Thyroid gland (tissue), 4 donors: ENCODE results near the gene PMFBP1. TPM values are rescaled to one million over a fixed set of nuclear protein-coding genes. Genes with fewer than 3 reads are reported as not detected.

Experiments used
- DNase-seq, 2 donors: peaks; one replicate each; pipeline ENCODE4 v3.0.0-alpha.2; 2019
- H3K27ac ChIP-seq, 3 donors: fragments of 200-600 bp; sonication (generic); 1 replicate in 2 of 3; 2 replicates in 1 of 3; pipeline ENCODE4 v1.5.1; 2016 to 2019; ENCODE audit warnings: mild to moderate bottlenecking in 1 of 3, moderate library complexity in 1 of 3
- H3K27me3 ChIP-seq: fragments of 200-600 bp; sonication (generic); one replicate; pipeline ENCODE4 v1.5.1; 2019
- H3K36me3 ChIP-seq, 2 donors: fragments of 200-600 bp; sonication (generic); one replicate each; pipeline ENCODE4 v1.5.1; 2016 to 2019
- H3K4me1 ChIP-seq, 2 donors: fragments of 200-600 bp; sonication (generic); one replicate each; pipeline ENCODE4 v1.5.1; 2017 to 2019
- H3K4me3 ChIP-seq, 3 donors: fragments of 200-600 bp; sonication (generic); replicated peaks in 1 of 3; 1 replicate in 2 of 3; 2 replicates in 1 of 3; pipeline ENCODE4 v1.5.1; 2016; ENCODE audit warnings: mild to moderate bottlenecking in 1 of 3
- H3K9me3 ChIP-seq: fragments of 200-600 bp; sonication (generic); one replicate; pipeline ENCODE4 v1.5.1; 2017
- POLR2A ChIP-seq, 2 donors: fragments of 450-650 bp; IDR thresholded peaks; one replicate each; pipeline ENCODE4 v1.6.1; 2017; ENCODE audit warnings: antibody characterized with exemption in 2 of 2, mild to moderate bottlenecking in 2 of 2, moderate library complexity in 1 of 2
- WGBS, 2 donors: methylation state at CpG; one replicate each; pipeline ENCODE4 v1.1.5; 2017; 5-methylcytosine and 5-hydroxymethylcytosine counted together
- intact Hi-C: fragments of 100-400 bp; cut with DNase I; formaldehyde crosslinking; loops from one replicate; pipeline ENCODE4 v1.15.1; 2023
- total RNA-seq, 4 donors: library from RNA; depleted of rRNA; stranded (reverse); fragments of >200 nt; gene quantifications; one replicate each; pipeline ENCODE4 v1.2.3, GENCODE V29; 2016
- TF ChIP-seq, protein P1 (sequence below), 6 experiments: fragments of 200-600 bp in 3 of 6; fragments of 450-650 bp in 3 of 6; sonication (generic) in 3 of 6; IDR thresholded peaks; one replicate each; pipeline ENCODE4 v1.5.1; 2016 to 2019; ENCODE audit warnings: antibody characterized with exemption in 6 of 6, mild to moderate bottlenecking in 2 of 6, inconsistent platforms in 1 of 6, moderate library complexity in 1 of 6

PMFBP1 gene
- total RNA-seq, 4 donors from 2014 or later = 0.54 to 0.88 (median 0.67) TPM; not detected in 1

DNA sequence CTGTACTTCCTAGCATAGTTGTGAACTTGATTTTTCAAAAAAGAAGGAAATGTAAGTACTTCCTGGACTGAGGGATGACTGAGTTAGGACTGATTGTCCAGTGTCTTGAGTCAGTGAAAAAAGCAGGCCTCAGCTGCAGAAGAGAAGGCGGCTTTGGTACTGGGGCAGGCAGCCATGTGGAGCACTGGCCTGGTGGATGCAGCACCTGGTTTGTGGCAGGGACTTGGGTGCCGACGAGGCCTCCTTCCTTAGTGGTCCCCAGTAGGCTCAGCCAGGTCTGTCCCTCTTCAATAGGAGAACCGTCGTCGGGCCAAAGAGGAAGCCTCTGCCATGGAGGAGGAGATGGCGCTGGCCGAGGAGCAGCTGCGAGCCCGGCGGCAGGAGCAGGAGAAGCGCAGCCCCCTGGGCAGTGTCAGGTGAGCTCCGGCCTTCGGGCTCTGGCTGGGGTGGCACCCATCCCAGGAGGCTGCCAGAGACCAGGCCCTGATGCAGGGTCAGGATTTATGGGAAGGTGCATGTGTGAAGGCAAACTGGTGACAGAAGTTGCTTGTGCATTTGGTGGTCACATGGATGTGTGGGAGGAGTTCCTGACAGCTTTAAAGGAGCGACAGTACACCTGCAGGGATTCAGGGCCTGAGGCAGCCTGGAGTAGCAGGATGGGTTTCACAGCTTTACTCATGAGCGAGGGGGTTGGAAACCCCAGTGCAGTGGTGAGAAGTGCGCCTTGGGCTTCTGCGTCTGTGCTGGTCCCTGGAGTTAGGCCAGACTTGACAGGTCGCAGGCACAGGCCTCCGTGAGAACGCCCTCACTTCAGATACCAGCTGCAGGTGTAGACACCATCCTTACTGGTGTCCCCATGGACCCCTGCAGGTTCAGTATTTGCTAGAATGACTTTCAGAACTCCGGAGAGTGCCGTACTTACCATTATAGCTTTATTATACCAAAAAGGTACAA, 61.0 kb downstream of the PMFBP1 start:
- no peak for TF ChIP-seq POLR2A (IDR thresholded peaks at IDR 0.05)
- TF ChIP-seq, protein P1, sequence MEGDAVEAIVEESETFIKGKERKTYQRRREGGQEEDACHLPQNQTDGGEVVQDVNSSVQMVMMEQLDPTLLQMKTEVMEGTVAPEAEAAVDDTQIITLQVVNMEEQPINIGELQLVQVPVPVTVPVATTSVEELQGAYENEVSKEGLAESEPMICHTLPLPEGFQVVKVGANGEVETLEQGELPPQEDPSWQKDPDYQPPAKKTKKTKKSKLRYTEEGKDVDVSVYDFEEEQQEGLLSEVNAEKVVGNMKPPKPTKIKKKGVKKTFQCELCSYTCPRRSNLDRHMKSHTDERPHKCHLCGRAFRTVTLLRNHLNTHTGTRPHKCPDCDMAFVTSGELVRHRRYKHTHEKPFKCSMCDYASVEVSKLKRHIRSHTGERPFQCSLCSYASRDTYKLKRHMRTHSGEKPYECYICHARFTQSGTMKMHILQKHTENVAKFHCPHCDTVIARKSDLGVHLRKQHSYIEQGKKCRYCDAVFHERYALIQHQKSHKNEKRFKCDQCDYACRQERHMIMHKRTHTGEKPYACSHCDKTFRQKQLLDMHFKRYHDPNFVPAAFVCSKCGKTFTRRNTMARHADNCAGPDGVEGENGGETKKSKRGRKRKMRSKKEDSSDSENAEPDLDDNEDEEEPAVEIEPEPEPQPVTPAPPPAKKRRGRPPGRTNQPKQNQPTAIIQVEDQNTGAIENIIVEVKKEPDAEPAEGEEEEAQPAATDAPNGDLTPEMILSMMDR (IDR thresholded peaks at IDR 0.05) = no peak
- intact Hi-C loops = no loop called here
- no peak for DNase-seq

DNA sequence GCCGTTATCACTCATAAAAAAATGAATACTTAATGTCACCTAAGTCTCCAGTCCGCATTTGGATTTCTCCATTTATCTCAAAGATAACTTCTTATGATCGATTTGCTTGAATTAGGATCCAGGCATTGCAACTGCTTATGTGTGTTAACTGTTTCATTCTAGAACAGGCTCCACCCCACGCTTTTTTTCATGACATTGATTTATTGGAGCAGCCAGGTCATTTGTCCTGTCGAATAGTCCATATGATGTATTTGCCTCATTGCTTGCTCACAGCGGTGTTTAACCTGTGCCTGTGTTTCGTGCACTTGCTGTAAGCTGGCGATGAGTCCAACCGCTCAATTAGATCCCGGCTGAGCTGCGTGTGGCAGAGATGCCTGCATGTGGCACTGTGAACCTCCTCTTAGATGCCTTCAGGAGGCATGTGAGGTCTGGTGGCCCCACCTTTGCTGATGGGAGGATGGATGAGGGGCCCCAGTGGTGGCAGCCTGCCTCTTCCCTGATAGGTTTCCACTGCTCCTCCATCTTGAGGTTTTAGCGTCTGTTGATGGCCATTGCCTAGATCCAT, 61.9 kb downstream of the PMFBP1 start:
- peaks cover 74 to 79% of the 10 kb centered on the region in 2 donors for H3K36me3 ChIP-seq
- no peaks in the 10 kb centered on the region for H3K27me3 ChIP-seq
- no peaks in the 10 kb centered on the region for H3K4me1 ChIP-seq
- intact Hi-C loops = no loop called here
- H3K27ac ChIP-seq = no peak overlapping the region
- H3K9me3 ChIP-seq = no peaks in the 10 kb centered on the region
- no peak for TF ChIP-seq POLR2A (IDR thresholded peaks at IDR 0.05)
- TF ChIP-seq, protein P1 (IDR thresholded peaks at IDR 0.05) = no peak
- H3K4me3 ChIP-seq = no peak overlapping the region
- no peak for DNase-seq
- WGBS, 2 donors = 92 to 96% methylated on average over 12 of the region's 12 CpGs

More for the DNA sequence above, 61.0 kb downstream of the PMFBP1 start:
- no peak overlapping the region for H3K4me3 ChIP-seq
- peaks cover 66 to 70% of the 10 kb centered on the region in 2 donors for H3K36me3 ChIP-seq
- no peak overlapping the region for H3K27ac ChIP-seq
- H3K4me1 ChIP-seq = no peaks in the 10 kb centered on the region
- H3K27me3 ChIP-seq = no peaks in the 10 kb centered on the region
- no peaks in the 10 kb centered on the region for H3K9me3 ChIP-seq
- 96 to 98% methylated on average over 23 of the region's 23 CpGs for WGBS, 2 donors

DNA sequence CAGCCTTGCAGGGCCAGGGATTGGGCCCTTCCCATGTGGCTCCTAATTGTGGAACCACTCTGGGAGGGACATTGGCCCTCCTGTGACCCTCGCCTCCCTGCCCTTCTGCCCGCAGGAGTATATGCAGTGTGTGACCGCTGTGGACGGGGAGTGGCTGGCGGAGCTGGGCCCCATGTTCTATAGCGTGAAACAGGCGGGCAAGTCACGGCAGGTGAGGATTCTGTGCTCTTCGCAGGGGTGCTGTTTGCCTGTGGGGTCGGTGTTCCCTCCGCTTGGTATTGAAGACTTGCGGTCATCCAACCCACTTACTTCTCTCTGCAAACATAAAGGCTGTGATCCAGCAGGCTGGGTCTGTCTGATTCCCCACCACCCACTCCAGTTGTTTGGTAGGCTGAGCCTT, 62.7 kb downstream of the PMFBP1 start:
- Histone ChIP-seq H3K27me3 (no peaks in the 10 kb centered on the region), H3K36me3 (peaks cover 82 to 86% of the 10 kb centered on the region in 2 donors), H3K27ac (no peak overlapping the region), H3K9me3 (no peaks in the 10 kb centered on the region), H3K4me3 (no peak overlapping the region), H3K4me1 (no peaks in the 10 kb centered on the region)
- intact Hi-C loops = no loop called here
- DNase-seq = no peak
- 96% methylated on average over 12 of the region's 12 CpGs for WGBS, 2 donors
- no peak for TF ChIP-seq POLR2A (IDR thresholded peaks at IDR 0.05)
- TF ChIP-seq, protein P1 (IDR thresholded peaks at IDR 0.05) = no peak

DNA sequence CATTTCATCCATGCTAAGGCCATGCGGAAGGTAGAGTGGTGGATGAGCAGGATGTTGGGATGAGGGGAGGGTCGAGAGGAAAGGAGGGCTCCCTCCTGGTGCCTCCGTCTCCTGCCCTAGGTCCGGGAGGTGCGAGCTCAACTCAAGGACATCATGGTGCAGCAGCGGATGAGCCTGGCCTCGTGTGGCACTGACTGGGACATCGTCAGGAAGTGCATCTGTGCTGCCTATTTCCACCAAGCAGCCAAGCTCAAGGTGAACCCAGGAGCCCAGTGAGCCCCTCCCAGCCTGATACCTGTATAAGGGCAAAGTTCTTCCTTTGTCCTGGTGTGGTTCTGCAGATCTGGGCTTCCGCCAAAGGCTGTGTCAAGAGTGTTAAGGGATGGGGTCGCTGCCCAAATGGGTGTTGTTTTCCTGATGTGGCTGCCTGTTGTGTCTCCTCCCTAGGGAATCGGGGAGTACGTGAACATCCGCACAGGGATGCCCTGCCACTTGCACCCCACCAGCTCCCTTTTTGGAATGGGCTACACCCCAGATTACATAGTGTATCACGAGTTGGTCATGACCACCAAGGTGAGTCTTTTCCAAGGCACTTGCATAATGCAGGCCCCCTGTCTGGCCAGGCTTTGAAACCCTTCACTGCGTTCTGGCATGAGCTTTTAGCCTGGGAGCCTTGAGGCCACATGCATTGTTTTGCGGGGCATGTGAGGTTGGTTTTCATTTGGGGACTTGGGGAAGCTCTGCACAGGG, 63.4 kb downstream of the PMFBP1 start:
- H3K4me3 ChIP-seq = no peak overlapping the region
- TF ChIP-seq POLR2A (IDR thresholded peaks at IDR 0.05) = no peak
- TF ChIP-seq, protein P1 (IDR thresholded peaks at IDR 0.05) = no peak
- WGBS, 2 donors = 89 to 95% methylated on average over 14 to 16 of the region's 16 CpGs
- H3K27me3 ChIP-seq = no peaks in the 10 kb centered on the region
- no peaks in the 10 kb centered on the region for H3K9me3 ChIP-seq
- intact Hi-C loops = no loop called here
- H3K36me3 ChIP-seq = peaks cover 90 to 94% of the 10 kb centered on the region in 2 donors
- DNase-seq = no peak
- no peak overlapping the region for H3K27ac ChIP-seq
- no peaks in the 10 kb centered on the region for H3K4me1 ChIP-seq
